ENCODE results near the gene CXCL12. TPM values are rescaled to one million over a fixed set of nuclear protein-coding genes. Genes with fewer than 3 reads are reported as not detected.
A peak's percentile ranks its signal among the peaks of the same experiment; 100 is the strongest.

The CXCL12 gene
- total RNA-seq (10 to 100 TPM; 32.4 to 51.1 TPM), polyA plus RNA-seq (10 to 100 TPM; 23.8 to 66.3 TPM)

DNA sequence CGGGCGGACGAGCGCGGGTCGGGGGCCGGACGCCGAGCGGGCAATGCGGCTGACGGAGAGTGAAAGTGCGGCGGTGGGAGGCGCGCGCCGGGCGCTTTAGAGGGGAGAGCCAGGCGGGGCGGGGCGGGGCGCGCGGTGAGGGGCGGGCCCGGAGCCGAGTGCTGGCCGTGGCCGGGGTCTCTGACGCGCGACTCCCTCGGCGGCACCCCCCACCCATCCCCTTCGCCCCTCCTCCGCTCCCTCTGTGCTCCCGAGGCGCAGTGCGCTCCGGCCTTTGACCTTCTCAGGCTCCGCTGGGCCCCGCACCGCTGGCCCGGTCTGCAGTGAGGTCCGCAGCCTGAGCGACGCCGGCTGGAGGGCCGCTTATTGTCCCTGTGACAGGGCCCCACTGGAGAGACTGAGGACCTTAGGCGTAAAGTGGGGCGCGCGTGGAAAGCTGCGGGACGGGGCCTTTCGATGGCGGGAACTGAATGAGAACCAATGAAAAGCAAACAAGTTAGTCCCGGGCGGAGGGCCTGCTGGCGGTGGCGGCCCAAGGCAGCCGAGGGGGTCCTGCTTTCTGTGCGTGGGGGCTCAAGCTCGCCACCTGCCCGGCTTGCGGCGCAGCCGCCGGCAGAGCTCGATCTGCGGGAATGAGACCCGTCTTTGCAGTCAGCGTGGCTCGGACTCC, at the start of gene CXCL12:
Gene CXCL12 (minus strand): TSS at position 72 of the 670 bp plus-strand sequence. CDS start 92 bp downstream, outside the sequence.
- WGBS: 5% methylated on average over 75 of the region's 75 CpGs
- Histone ChIP-seq H3K36me3 (ENCODE audit: control insufficient read depth in 4 of 4, insufficient read depth in 3 of 4, low read depth in 1 of 4, low read length in 3 of 4) (no peaks in the 10 kb centered on the region), H3K4me1 (ENCODE audit: control insufficient read depth in 4 of 4, insufficient read depth in 4 of 4, low read length in 3 of 4) (peaks cover 3 to 34% (median 21%) of the 10 kb centered on the region in 4 donors), H3K9ac (ENCODE audit: low read depth in 1 of 2, low read length in 2 of 2) (no peak within 1 kb of the TSS), H3K27me3 (ENCODE audit: control insufficient read depth in 4 of 4, insufficient read depth in 4 of 4, low read length in 3 of 4) (no peaks in the 10 kb centered on the region), H3K9me3 (ENCODE audit: control insufficient read depth in 4 of 4, low read length in 3 of 4) (no peaks in the 10 kb centered on the region), H3K4me3 (ENCODE audit: low read depth in 1 of 3, low read length in 3 of 3) (peak within 1 kb of the TSS; percentile 25 to 61 (median 47)), H3K27ac (ENCODE audit: low read depth in 1 of 2, low read length in 2 of 2) (peak within 1 kb of the TSS; percentile 71 to 72)
- DNase-seq (ENCODE audit: low spot score): peak; percentile 56
- no peak for TF ChIP-seq YY1 (IDR thresholded peaks at IDR 0.05)
- TF ChIP-seq FOXA1 (IDR thresholded peaks at IDR 0.05): no peak
- TF ChIP-seq, protein P1, sequence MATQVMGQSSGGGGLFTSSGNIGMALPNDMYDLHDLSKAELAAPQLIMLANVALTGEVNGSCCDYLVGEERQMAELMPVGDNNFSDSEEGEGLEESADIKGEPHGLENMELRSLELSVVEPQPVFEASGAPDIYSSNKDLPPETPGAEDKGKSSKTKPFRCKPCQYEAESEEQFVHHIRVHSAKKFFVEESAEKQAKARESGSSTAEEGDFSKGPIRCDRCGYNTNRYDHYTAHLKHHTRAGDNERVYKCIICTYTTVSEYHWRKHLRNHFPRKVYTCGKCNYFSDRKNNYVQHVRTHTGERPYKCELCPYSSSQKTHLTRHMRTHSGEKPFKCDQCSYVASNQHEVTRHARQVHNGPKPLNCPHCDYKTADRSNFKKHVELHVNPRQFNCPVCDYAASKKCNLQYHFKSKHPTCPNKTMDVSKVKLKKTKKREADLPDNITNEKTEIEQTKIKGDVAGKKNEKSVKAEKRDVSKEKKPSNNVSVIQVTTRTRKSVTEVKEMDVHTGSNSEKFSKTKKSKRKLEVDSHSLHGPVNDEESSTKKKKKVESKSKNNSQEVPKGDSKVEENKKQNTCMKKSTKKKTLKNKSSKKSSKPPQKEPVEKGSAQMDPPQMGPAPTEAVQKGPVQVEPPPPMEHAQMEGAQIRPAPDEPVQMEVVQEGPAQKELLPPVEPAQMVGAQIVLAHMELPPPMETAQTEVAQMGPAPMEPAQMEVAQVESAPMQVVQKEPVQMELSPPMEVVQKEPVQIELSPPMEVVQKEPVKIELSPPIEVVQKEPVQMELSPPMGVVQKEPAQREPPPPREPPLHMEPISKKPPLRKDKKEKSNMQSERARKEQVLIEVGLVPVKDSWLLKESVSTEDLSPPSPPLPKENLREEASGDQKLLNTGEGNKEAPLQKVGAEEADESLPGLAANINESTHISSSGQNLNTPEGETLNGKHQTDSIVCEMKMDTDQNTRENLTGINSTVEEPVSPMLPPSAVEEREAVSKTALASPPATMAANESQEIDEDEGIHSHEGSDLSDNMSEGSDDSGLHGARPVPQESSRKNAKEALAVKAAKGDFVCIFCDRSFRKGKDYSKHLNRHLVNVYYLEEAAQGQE (IDR thresholded peaks at IDR 0.05): no peak
- TF ChIP-seq GABPA (IDR thresholded peaks at IDR 0.05 in 1 of 2, conservative IDR thresholded peaks at IDR 0.05 in 1 of 2): no peak
- TF ChIP-seq RXRA (IDR thresholded peaks at IDR 0.05): no peak
- TF ChIP-seq, protein P2, sequence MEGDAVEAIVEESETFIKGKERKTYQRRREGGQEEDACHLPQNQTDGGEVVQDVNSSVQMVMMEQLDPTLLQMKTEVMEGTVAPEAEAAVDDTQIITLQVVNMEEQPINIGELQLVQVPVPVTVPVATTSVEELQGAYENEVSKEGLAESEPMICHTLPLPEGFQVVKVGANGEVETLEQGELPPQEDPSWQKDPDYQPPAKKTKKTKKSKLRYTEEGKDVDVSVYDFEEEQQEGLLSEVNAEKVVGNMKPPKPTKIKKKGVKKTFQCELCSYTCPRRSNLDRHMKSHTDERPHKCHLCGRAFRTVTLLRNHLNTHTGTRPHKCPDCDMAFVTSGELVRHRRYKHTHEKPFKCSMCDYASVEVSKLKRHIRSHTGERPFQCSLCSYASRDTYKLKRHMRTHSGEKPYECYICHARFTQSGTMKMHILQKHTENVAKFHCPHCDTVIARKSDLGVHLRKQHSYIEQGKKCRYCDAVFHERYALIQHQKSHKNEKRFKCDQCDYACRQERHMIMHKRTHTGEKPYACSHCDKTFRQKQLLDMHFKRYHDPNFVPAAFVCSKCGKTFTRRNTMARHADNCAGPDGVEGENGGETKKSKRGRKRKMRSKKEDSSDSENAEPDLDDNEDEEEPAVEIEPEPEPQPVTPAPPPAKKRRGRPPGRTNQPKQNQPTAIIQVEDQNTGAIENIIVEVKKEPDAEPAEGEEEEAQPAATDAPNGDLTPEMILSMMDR (IDR thresholded peaks at IDR 0.05; ENCODE audit: low read depth, low read length, missing input control): no peak
- TF ChIP-seq TAF1 (conservative IDR thresholded peaks at IDR 0.05): no peak
- no peak for TF ChIP-seq JUND (IDR thresholded peaks at IDR 0.05)
- TF ChIP-seq, protein P3, sequence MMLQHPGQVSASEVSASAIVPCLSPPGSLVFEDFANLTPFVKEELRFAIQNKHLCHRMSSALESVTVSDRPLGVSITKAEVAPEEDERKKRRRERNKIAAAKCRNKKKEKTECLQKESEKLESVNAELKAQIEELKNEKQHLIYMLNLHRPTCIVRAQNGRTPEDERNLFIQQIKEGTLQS (IDR thresholded peaks at IDR 0.05): no peak
- no peak for TF ChIP-seq SP1 (IDR thresholded peaks at IDR 0.05)
- TF ChIP-seq FOXA2 (IDR thresholded peaks at IDR 0.05): no peak
- TF ChIP-seq HNF4G (IDR thresholded peaks at IDR 0.05): no peak
- TF ChIP-seq, protein P4, sequence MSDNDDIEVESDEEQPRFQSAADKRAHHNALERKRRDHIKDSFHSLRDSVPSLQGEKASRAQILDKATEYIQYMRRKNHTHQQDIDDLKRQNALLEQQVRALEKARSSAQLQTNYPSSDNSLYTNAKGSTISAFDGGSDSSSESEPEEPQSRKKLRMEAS (IDR thresholded peaks at IDR 0.05): no peak

DNA sequence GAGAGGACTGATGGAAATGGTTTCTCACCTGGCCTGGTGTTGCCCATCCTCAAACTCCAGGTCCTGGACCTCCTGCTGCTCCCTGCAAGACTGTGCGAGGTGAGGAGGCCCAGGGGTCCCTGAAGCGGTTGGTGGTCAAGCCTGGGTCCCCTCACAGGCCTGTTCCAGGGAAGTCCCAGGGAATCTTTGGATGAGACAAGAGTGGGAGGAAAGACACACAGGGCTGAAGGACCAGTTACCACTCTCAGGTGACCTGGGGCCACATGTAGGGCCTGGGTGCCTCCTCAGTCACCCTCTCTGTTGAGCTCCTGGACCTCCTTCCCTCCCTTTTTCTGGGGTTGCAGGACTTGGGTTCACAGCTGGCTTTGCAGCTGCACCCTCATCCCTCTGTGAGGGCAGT, 42.6 kb upstream of the CXCL12 start:
- no peak for DNase-seq (ENCODE audit: low spot score)
- no peak overlapping the region for H3K9ac ChIP-seq (ENCODE audit: low read depth in 1 of 2, low read length in 2 of 2)
- WGBS: 89% methylated on average over 2 of the region's 2 CpGs
- no peaks in the 10 kb centered on the region for H3K27me3 ChIP-seq (ENCODE audit: control insufficient read depth in 4 of 4, insufficient read depth in 4 of 4, low read length in 3 of 4)
- no peaks in the 10 kb centered on the region for H3K4me1 ChIP-seq (ENCODE audit: control insufficient read depth in 4 of 4, insufficient read depth in 4 of 4, low read length in 3 of 4)
- no peaks in the 10 kb centered on the region for H3K36me3 ChIP-seq (ENCODE audit: control insufficient read depth in 4 of 4, insufficient read depth in 3 of 4, low read depth in 1 of 4, low read length in 3 of 4)
- H3K9me3 ChIP-seq (ENCODE audit: control insufficient read depth in 4 of 4, low read length in 3 of 4): no peaks in the 10 kb centered on the region
- no peak overlapping the region for H3K4me3 ChIP-seq (ENCODE audit: low read depth in 1 of 3, low read length in 3 of 3)
- no peak overlapping the region for H3K27ac ChIP-seq (ENCODE audit: low read depth in 1 of 2, low read length in 2 of 2)
- TF ChIP-seq EGR1 (IDR thresholded peaks at IDR 0.05; ENCODE audit: low read depth in 2 of 2): no peak
- TF ChIP-seq GABPA (IDR thresholded peaks at IDR 0.05 in 1 of 2, conservative IDR thresholded peaks at IDR 0.05 in 1 of 2): no peak
- TF ChIP-seq RXRA (IDR thresholded peaks at IDR 0.05): no peak
- no peak for TF ChIP-seq HNF4G (IDR thresholded peaks at IDR 0.05)
- TF ChIP-seq NR2F2 (IDR thresholded peaks at IDR 0.05): no peak
- no peak for TF ChIP-seq TAF1 (conservative IDR thresholded peaks at IDR 0.05)
- TF ChIP-seq, protein P1 (IDR thresholded peaks at IDR 0.05): no peak
- no peak for TF ChIP-seq JUND (IDR thresholded peaks at IDR 0.05)
- TF ChIP-seq, protein P2 (IDR thresholded peaks at IDR 0.05; ENCODE audit: low read depth, low read length, missing input control): no peak
- TF ChIP-seq RAD21 (IDR thresholded peaks at IDR 0.05): no peak
- TF ChIP-seq HNF4A (conservative IDR thresholded peaks at IDR 0.05): no peak
- TF ChIP-seq FOXA1 (IDR thresholded peaks at IDR 0.05): no peak
- no peak for TF ChIP-seq FOXA2 (IDR thresholded peaks at IDR 0.05)
